ENCODE results near the gene ANKRA2.

The ANKRA2 gene

GRCh38 chr5:73545403-73545779, 20.0 kb downstream of the ANKRA2 start:
- DNase-seq: no peak

DNA sequence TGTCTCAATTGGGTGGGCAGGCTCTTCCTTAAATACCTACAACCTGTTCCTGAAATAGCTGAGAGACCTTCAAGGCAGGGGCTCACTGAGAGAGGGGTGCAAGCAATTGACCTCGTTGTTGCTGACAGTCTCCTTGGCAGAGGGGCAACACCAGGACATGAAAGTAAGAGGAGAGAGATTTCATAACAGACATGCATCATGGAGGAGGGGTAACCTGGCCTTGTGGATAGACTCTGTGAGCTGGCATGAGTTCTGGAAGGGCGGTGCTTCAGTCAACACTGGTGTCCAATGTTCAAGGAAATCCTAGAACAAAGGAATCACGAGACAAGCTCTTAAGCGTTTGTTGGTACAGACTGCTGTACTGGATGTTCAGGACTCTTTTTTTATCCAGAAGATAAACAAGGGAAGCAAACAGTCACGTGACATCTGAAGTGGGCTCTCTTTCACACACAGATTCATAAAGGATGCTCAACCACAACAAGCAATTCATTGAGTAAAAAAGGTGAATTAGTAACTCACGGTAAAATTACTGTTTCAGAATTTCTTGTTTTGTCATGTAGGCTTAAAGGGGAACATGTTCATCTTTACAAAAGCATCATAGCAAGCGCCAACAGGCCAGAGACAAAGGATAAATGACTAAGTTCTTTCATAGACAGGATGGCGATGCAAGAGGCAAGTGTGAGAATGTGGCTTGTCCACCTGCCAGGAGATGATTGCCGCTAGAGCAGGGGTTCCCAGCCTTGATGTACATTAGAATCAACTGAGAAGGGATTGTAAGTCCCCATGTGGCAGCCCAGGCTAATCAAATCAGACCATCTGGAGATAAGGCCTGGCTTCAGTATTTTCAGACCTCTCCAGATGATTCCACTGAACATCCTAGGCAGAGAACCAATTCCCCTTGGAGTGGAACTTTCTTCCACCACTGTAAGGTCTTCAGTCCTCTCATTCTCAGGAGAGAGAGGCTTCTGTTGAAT, 20.7 kb downstream of the ANKRA2 start:
- DNase-seq: no peak

DNA sequence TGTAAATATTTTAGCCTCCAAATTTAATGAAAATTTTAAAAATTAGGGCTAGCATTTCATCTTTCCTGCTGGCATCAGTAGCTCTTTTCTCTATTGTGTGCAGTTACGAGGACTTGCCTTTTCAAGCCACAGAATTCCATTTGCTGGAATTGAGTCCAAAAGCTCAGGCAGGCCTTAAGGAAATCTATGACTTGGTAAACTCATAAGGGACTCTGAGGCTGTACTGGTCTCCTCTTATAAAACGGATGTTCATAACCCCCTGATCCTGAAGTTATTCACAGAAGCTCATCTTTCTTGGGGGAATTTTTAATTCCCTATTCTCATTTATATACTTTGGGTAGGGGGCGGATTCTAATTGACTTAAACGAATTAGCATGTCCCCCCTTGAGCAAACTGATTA, 23.4 kb downstream of the ANKRA2 start:
- DNase-seq: no peak

DNA sequence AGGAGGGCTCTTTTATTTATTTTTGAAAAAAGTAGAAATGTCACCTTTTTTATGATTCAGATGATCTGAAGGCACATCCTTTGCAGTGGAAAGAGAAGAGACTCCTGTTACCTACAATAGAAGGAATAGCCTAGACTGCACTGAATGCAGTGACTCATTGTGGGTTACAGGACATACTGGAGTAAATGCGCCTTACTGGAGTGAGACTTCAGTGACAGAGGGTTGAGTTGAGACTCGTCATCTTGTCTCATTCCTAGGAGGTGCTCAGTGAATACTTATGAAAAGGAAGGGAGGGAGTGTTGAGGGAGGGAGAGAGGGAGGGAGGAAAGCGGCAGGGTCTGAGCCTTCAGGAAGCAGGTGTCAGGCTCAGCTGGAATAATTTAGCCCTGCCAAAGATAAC, 25.2 kb downstream of the ANKRA2 start:
- DNase-seq: no peak

GRCh38 chr5:73539730-73540129, 25.7 kb downstream of the ANKRA2 start:
- no peak for DNase-seq

GRCh38 chr5:73534971-73535370, 30.5 kb downstream of the ANKRA2 start:
- DNase-seq: no peak

DNA sequence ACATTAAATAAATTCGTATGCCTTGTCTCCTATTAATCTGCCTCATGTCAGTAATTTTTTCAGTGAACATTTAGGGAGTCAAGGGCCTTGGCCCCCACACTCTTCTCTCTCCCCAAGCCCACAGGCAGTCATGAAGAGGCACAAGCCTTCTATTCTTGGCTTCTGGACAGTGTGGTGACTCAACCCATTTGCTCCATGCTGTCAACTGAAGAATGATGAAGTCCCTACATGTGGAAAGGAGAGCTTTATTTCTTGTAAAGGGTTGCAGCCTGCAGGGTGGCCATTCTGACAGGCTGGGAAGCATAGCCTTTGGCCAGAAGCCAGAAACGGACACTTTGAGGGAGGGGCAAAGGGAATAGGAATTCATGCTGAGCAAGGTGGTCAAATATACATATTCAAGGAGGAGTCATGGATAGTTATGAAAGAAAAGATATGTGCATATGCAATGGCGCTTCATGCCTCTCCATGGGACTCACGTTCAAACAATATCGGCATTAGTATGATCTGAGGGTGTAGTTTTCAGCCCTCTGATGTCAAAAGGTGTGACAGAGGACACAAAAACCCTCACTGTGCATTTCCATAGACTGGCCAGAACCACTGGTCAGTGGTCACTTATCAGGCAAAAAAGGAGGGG, 31.3 kb downstream of the ANKRA2 start:
- DNase-seq: no peak

- DNase-seq: no peak
These were observed 33.2 kb downstream of the ANKRA2 start for GRCh38 chr5:73532195-73532594.

DNA sequence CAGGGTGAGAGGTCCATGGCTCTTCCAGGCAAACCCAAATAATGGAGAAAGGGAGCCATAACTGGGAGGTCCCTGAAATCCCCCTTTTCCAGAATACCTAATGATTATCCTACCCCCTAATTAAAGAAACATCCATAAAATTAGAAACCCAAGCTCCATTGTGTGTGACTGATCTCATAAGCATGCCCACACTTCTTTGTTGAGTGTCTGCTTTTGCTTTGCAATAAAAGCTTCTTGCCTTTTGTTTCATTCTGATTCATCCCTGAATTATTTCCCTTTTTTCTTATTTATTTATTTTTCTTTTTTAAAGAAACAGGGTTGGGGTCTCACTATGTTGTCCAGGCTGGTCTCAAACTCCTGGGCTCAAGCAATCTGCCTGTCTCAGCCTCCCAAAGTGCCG, 34.1 kb downstream of the ANKRA2 start:
- DNase-seq: peak in 1 of 3 donors; percentile 46

DNA sequence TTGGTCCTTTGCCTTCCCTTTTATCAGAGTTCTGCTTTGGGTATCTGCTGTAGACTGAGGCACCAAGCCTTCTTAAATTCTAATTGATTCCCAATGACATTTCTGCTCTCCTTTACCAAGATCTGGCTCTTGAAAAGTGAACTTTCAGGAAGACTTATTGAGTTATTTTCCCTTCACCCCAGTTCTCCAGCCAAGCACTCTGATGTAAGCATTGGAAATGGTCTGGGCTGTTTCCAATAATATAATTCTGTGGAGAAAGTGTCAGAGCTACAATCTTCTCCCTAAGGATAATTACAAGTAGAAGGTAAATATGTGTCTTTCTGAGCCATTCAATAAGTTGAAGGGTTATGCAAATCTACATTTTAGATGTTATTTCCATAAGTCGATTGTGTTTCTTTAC, 36.4 kb downstream of the ANKRA2 start:
- DNase-seq: no peak

- no peak for DNase-seq
These were observed 37.2 kb downstream of the ANKRA2 start for GRCh38 chr5:73528248-73528647.

- no peak for DNase-seq
These were observed 39.7 kb downstream of the ANKRA2 start for GRCh38 chr5:73525606-73526203.

GRCh38 chr5:73523861-73524260, 41.6 kb downstream of the ANKRA2 start:
- DNase-seq: no peak

DNA sequence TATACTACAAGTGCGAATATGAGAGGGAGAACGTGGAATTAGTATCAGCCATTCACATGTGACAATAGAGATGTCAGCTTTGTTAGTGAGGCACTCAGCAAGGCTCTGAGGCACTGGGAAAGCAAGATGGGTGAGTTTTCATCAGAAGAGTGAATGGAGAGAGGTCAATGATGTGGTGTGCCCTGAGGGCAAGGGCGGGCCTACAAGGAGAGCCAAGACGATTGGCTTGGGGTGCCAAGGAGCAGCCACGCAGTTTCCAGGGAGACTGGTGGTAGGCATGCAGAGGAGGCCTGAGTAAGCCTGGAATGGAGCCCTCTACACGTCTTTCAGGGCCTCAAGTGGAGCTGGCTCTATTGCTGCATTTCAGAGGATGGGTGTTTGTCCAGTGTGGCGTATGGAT, 42.5 kb downstream of the ANKRA2 start:
- DNase-seq: no peak

DNA sequence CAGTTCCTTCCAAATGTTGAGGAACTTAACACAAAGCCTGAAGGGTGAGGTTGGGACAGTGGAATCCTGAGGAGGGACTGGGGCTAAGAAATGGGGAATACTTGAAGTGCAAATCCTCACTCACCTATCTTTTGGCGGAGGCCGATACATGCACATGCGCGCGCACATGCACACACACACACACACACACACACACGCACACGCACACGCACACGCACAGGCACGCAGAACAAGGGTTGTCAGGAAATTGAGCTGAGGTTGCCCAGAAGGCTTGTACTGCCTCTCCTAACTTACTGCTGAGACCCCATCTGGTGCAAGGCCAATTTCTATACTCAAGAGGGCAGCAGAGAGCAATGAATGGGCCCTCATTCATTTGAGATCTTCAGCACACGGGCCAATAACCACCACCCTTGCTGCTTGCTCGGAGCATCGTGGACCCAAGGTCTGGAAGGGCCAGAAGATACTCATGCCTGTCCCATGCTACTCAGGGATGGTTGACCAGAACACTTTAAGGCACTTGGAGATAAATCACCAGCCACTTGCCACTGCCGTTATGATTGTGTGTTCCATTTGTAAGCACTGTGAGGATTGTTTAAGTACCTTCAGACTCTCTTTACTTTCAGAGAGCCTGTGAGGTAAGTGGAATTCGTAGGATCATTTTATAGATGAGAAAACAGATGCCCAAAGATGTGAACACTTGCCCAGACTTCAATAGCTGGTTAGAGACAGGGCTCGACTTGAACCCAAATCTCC, 45.7 kb downstream of the ANKRA2 start:
- peak; percentile 73 to 84 (median 81) for DNase-seq

GRCh38 chr5:73515232-73515631, 50.2 kb downstream of the ANKRA2 start:
- no peak for DNase-seq

DNA sequence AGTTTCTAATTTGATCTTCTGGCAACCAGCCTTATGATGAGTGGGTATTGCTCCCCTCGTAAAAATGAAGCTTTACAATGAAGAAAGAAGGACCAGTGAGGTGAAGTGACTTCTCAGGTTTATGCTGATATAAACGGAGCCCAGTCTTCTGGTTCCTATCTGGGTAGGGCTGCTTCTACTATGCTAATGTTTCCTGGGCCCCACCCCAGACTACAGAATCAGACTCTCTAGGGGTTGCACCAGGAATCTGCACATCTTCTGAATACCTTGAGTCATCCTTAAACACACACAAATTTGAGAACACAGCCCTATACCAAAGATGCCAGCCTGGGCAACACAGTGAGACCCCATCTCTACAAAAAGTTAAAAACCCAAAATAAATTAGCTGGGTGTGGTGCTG, 51.0 kb downstream of the ANKRA2 start:
- no peak for DNase-seq

- no peak for DNase-seq
These were observed 51.4 kb downstream of the ANKRA2 start for GRCh38 chr5:73513996-73514395.

DNA sequence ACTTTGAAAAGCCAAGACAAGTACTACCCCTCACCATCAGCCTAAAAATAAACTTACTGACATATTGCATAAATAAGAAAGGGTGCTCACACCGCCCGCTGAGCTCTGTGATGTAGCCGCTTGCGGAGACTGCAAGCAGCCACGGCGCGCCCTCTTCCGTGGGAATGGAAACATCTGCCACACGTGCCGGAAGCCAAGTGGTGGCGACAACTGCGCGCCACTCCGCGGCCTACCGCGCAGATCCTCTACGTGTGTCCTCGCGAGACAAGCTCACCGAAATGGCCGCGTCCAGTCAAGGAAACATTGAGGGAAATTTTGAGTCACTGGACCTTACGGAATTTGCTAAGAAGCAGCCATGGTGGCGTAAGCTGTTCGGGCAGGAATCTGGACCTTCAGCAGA, 56.9 kb downstream of the ANKRA2 start:
- DNase-seq: peak in 1 of 3 donors; percentile 14

- no peak for DNase-seq
These were observed 58.4 kb downstream of the ANKRA2 start for GRCh38 chr5:73507062-73507461.

- peak in 1 of 3 donors; percentile 6 for DNase-seq
These were observed 58.9 kb downstream of the ANKRA2 start for GRCh38 chr5:73506459-73506955.

All from suppressor macrophage treated with lipopolysaccharide for 1 hour (primary cell).